Fibroblast of gingiva (primary cell): Measurements from ENCODE around the gene DFFB.
A peak's percentile ranks its signal among the peaks of the same experiment; 100 is the strongest.

Experiments used
- DNase-seq: peaks from one replicate; pipeline ENCODE4 v3.0.0-alpha.2; 2011; ENCODE audit warnings: low read depth

The DFFB gene

GRCh38 chr1:3896396-3897000 lies 39.2 kb downstream of the DFFB start:
- no peak for DNase-seq

GRCh38 chr1:3898475-3898735 lies 41.1 kb downstream of the DFFB start:
- DNase-seq, result no peak

- DNase-seq, result no peak
These were observed 41.9 kb downstream of the DFFB start for GRCh38 chr1:3898994-3899753.

GRCh38 chr1:3899754-3900149 lies 42.5 kb downstream of the DFFB start:
- no peak for DNase-seq

- DNase-seq, result peak; percentile 99
These were observed 43.1 kb downstream of the DFFB start, which contains the start of gene C1orf174 for GRCh38 chr1:3900150-3900968. Gene C1orf174, minus strand, starts transcription at chr1:3900272. Its CDS starts 86 bp downstream, at chr1:3900186.

GRCh38 chr1:3900969-3901529 lies 43.8 kb downstream of the DFFB start:
- peak; percentile 96 for DNase-seq

GRCh38 chr1:3902111-3902511 lies 44.8 kb downstream of the DFFB start:
- DNase-seq, result no peak

GRCh38 chr1:3902571-3903091 lies 45.4 kb downstream of the DFFB start:
- DNase-seq, result no peak

- DNase-seq, result no peak
These were observed 46.1 kb downstream of the DFFB start for GRCh38 chr1:3903141-3904005.

- no peak for DNase-seq
These were observed 46.9 kb downstream of the DFFB start for GRCh38 chr1:3904006-3904842.

GRCh38 chr1:3904843-3905185 lies 47.5 kb downstream of the DFFB start:
- DNase-seq, result no peak

- DNase-seq, result no peak
These were observed 48.1 kb downstream of the DFFB start for GRCh38 chr1:3905266-3905952.

- DNase-seq, result no peak
These were observed 48.8 kb downstream of the DFFB start for GRCh38 chr1:3905953-3906671.

GRCh38 chr1:3906672-3907020 lies 49.4 kb downstream of the DFFB start:
- no peak for DNase-seq

- DNase-seq, result no peak
These were observed 49.8 kb downstream of the DFFB start for GRCh38 chr1:3907031-3907534.

GRCh38 chr1:3907621-3908165 lies 50.4 kb downstream of the DFFB start:
- DNase-seq, result no peak

- DNase-seq, result no peak
These were observed 51.7 kb downstream of the DFFB start for GRCh38 chr1:3908886-3909517.

GRCh38 chr1:3909615-3910014 lies 52.3 kb downstream of the DFFB start:
- no peak for DNase-seq
